Natural killer cell (primary cell): ENCODE results near the gene HOXC6. TPM values are rescaled to one million over a fixed set of nuclear protein-coding genes. Genes with fewer than 3 reads are reported as not detected.
A peak's percentile ranks its signal among the peaks of the same experiment; 100 is the strongest.

Experiments
- ATAC-seq, 3 donors: fragments of 150-1000 bp in 2 of 3; fragments of 200-7000 bp in 1 of 3; cut with Tn5 transposase; 1 replicate in 1 of 3; 2 replicates in 2 of 3; pipeline ENCODE4 v1.10.0; 2021; ENCODE audit warnings: mild to moderate bottlenecking in 2 of 3, moderate library complexity in 2 of 3
- DNase-seq, 2 donors: peaks; one replicate each; pipeline versions ENCODE4 v3.0.0 to v3.0.0-alpha.2; 2013 to 2021; ENCODE audit warnings: mixed read lengths in 1 of 2
- H3K27ac ChIP-seq: one replicate; pipeline ENCODE4 v1.5.1; 2013; ENCODE audit warnings: mild to moderate bottlenecking, low read length
- H3K27me3 ChIP-seq: one replicate; pipeline ENCODE4 v1.6.1; 2013; ENCODE audit warnings: low read length; ENCODE audit not compliant: control insufficient read depth, insufficient read depth
- H3K36me3 ChIP-seq: one replicate; pipeline ENCODE4 v1.6.1; 2013; ENCODE audit warnings: low read length; ENCODE audit not compliant: control insufficient read depth, insufficient read depth
- H3K4me1 ChIP-seq: one replicate; pipeline ENCODE4 v1.6.1; 2013; ENCODE audit warnings: low read length; ENCODE audit not compliant: control insufficient read depth, insufficient read depth
- H3K4me3 ChIP-seq: one replicate; pipeline ENCODE4 v1.5.1; 2013; ENCODE audit warnings: low read length
- H3K9me3 ChIP-seq: one replicate; pipeline ENCODE4 v1.6.1; 2013; ENCODE audit warnings: low read length; ENCODE audit not compliant: control insufficient read depth, insufficient read depth
- H3K27ac Mint-ChIP-seq, 2 donors: one replicate each; pipeline ENCODE4 v1.8.0; 2022; ENCODE audit warnings: mild to moderate bottlenecking in 2 of 2, mixed read lengths in 2 of 2, moderate library complexity in 1 of 2
- H3K27me3 Mint-ChIP-seq, 2 donors: one replicate each; pipeline ENCODE4 v1.8.0; 2022; ENCODE audit warnings: low read depth in 2 of 2, mixed read lengths in 2 of 2
- H3K36me3 Mint-ChIP-seq: one replicate; pipeline ENCODE4 v1.8.0; 2022; ENCODE audit warnings: mixed read lengths
- H3K4me1 Mint-ChIP-seq, 2 donors: one replicate each; pipeline ENCODE4 v1.8.0; 2022; ENCODE audit warnings: mixed read lengths in 2 of 2
- H3K4me3 Mint-ChIP-seq: one replicate; pipeline ENCODE4 v1.8.0; 2022; ENCODE audit warnings: mild to moderate bottlenecking, moderate library complexity, mixed read lengths
- H3K9me3 Mint-ChIP-seq, 2 donors: one replicate each; pipeline ENCODE4 v1.8.0; 2022; ENCODE audit warnings: mixed read lengths in 2 of 2
- WGBS: methylation state at CpG from one replicate; pipeline ENCODE4 v1.1.7; 2013; ENCODE audit warnings: missing lambda C conversion rate; ENCODE audit not compliant: insufficient coverage; 5-methylcytosine and 5-hydroxymethylcytosine counted together
- intact Hi-C: fragments of 100-400 bp; cut with micrococcal nuclease; formaldehyde crosslinking; loops from one replicate; pipeline ENCODE4 v1.14.2; 2022
- total RNA-seq, 4 donors: library from RNA; stranded (reverse); fragments of 120-200 nt in 1 of 4; gene quantifications; one replicate each; pipeline versions ENCODE4 v1.2.3 to v1.2.4, GENCODE V29; 2013 to 2022
- TF ChIP-seq, protein P1 (sequence below): fragments of 200-600 bp; IDR thresholded peaks from one replicate; pipeline ENCODE4 v1.8.0; 2022; ENCODE audit warnings: antibody characterized with exemption

The HOXC6 gene
- total RNA-seq, 3 donors from 2014 or later (not counting 1 experiment from before 2014, with no cell fraction given) = not detected

GRCh38 chr12:53993162-53994008 is 34.9 kb upstream of the HOXC6 start:
- H3K9me3 ChIP-seq = peaks cover 3% of the 10 kb centered on the region
- H3K4me3 ChIP-seq = no peak overlapping the region
- H3K27ac Mint-ChIP-seq = peak overlapping the region in 1 of 2 donors; percentile 63
- H3K4me1 ChIP-seq = peaks cover 48% of the 10 kb centered on the region
- H3K27me3 Mint-ChIP-seq = peaks cover 81 to 92% of the 10 kb centered on the region in 2 donors
- no peak overlapping the region for H3K27ac ChIP-seq
- H3K27me3 ChIP-seq = peaks cover 95% of the 10 kb centered on the region
- H3K4me3 Mint-ChIP-seq = peak overlapping the region; percentile 74
- intact Hi-C loops = no loop called here
- WGBS = 31% methylated on average over 12 of the region's 18 CpGs
- no peaks in the 10 kb centered on the region for H3K9me3 Mint-ChIP-seq
- DNase-seq (no peak), ATAC-seq (no peak)
- peaks cover 60 to 65% of the 10 kb centered on the region in 2 donors for H3K4me1 Mint-ChIP-seq
- peaks cover 5% of the 10 kb centered on the region for H3K36me3 Mint-ChIP-seq
- TF ChIP-seq, protein P1, sequence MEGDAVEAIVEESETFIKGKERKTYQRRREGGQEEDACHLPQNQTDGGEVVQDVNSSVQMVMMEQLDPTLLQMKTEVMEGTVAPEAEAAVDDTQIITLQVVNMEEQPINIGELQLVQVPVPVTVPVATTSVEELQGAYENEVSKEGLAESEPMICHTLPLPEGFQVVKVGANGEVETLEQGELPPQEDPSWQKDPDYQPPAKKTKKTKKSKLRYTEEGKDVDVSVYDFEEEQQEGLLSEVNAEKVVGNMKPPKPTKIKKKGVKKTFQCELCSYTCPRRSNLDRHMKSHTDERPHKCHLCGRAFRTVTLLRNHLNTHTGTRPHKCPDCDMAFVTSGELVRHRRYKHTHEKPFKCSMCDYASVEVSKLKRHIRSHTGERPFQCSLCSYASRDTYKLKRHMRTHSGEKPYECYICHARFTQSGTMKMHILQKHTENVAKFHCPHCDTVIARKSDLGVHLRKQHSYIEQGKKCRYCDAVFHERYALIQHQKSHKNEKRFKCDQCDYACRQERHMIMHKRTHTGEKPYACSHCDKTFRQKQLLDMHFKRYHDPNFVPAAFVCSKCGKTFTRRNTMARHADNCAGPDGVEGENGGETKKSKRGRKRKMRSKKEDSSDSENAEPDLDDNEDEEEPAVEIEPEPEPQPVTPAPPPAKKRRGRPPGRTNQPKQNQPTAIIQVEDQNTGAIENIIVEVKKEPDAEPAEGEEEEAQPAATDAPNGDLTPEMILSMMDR = no peak
- no peaks in the 10 kb centered on the region for H3K36me3 ChIP-seq

DNA sequence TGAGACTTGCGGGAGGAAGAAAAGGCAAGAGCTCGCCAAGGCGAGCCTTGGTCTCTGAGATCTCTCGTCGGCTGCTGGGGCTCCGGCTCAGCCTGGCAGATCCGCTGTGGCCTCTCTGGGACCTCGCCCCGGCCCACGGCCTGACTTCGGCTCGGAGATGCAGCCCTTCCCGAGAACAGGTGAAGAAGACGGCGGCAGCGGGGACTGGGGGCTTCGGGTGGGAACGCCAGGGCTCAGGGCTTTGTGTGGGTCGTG is 34.3 kb upstream of the HOXC6 start:
- Histone ChIP-seq H3K9me3 (peaks cover 3% of the 10 kb centered on the region), H3K27me3 (peaks cover 95% of the 10 kb centered on the region), H3K27ac (no peak overlapping the region), H3K4me3 (no peak overlapping the region), H3K36me3 (no peaks in the 10 kb centered on the region), H3K4me1 (peaks cover 46% of the 10 kb centered on the region)
- Mint-ChIP-seq H3K36me3 (peaks cover 5% of the 10 kb centered on the region), H3K27me3 (peaks cover 81 to 92% of the 10 kb centered on the region in 2 donors), H3K9me3 (no peaks in the 10 kb centered on the region), H3K4me1 (peaks cover 58 to 64% of the 10 kb centered on the region in 2 donors), H3K4me3 (peak overlapping the region; percentile 74), H3K27ac (peak overlapping the region in 1 of 2 donors; percentile 63)
- intact Hi-C loops = no loop called here
- WGBS = 11% methylated on average over 19 of the region's 19 CpGs
- TF ChIP-seq, protein P1 = no peak
- DNase-seq (no peak), ATAC-seq (no peak)

DNA sequence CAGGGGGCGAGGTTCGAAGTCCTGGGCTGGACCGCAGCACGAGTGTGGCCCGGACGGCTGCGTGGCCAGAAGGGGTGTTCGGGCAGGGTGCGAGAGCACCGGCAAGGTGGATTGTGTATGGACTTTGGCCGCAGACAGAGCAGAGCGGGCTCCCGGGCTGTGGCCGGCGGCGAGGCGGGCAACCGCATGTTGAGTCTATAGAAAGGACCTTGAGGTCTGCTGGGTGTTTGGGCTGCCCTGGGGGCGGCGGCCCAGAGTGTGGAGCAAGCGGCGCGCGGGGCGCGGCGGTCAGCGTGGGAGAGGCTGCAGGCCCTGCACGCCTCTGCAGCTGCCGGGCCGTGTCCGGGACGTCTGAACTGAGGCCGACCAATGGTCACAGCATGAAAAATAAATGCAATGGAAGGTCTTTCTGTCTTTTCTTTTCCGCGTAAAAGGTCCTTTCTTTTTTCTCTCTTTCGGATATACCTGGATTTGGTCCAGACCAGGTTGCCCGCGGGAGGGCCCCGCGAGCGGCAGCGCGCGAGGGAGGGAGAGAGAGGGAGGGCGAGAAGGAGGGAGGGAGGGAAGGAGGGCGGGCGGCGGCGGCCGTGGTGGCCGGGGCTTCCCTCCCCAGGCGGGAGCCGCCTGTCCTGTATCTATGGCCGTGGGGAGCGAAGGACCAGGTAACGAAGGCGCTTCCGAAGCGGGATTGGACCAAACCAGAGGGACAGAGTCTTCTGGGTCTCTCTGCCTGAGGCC is 33.8 kb upstream of the HOXC6 start:
- ATAC-seq (peak in 2 of 3 donors; percentile 20 to 44), DNase-seq (no peak)
- intact Hi-C loops = loop anchor here (5.0 kb wide), 2 partner anchors 37 to 38 kb away; partner anchors contain the start of gene HOXC5
- Mint-ChIP-seq H3K4me1 (peaks cover 53 to 59% of the 10 kb centered on the region in 2 donors), H3K27ac (peak overlapping the region in 1 of 2 donors; percentile 63), H3K9me3 (no peaks in the 10 kb centered on the region), H3K4me3 (peak overlapping the region; percentile 91), H3K36me3 (peaks cover 5% of the 10 kb centered on the region), H3K27me3 (peaks cover 78 to 89% of the 10 kb centered on the region in 2 donors)
- Histone ChIP-seq H3K4me3 (no peak overlapping the region), H3K36me3 (no peaks in the 10 kb centered on the region), H3K27ac (no peak overlapping the region), H3K27me3 (peaks cover 94% of the 10 kb centered on the region), H3K9me3 (peaks cover 3% of the 10 kb centered on the region), H3K4me1 (peaks cover 42% of the 10 kb centered on the region)
- 6% methylated on average over 59 of the region's 60 CpGs for WGBS
- TF ChIP-seq, protein P1 = no peak
